Osteoblast (primary cell): ENCODE results near the gene TRPM1. TPM values are rescaled to one million over a fixed set of nuclear protein-coding genes. Genes with fewer than 3 reads are reported as not detected.

Experiments
- DNase-seq: peaks from one replicate; pipeline ENCODE4 v3.0.0; 2011; ENCODE audit warnings: low spot score, mixed read lengths; ENCODE audit not compliant: insufficient read length; ENCODE audit errors: missing footprints
- H2AFZ ChIP-seq: 2 replicates; pipeline ENCODE4 v1.6.0; 2011; ENCODE audit warnings: mild to moderate bottlenecking, low read length
- H3K27ac ChIP-seq: 2 replicates; pipeline ENCODE4 v1.5.1; 2011; ENCODE audit warnings: mild to moderate bottlenecking, low read depth, low read length, moderate library complexity
- H3K27me3 ChIP-seq: 2 replicates; pipeline ENCODE4 v1.6.0; 2012; ENCODE audit warnings: mild to moderate bottlenecking, control low read depth, inconsistent platforms, low read length, moderate library complexity; ENCODE audit not compliant: insufficient read depth
- H3K36me3 ChIP-seq: 2 replicates; pipeline ENCODE4 v1.5.1; 2011; ENCODE audit warnings: mild to moderate bottlenecking, low read length, control low read depth, moderate library complexity; ENCODE audit not compliant: insufficient read depth
- H3K4me1 ChIP-seq: 2 replicates; pipeline ENCODE4 v1.5.1; 2011; ENCODE audit warnings: mild to moderate bottlenecking, low read length, control low read depth, moderate library complexity; ENCODE audit not compliant: insufficient read depth
- H3K4me2 ChIP-seq: 2 replicates; pipeline ENCODE4 v1.6.0; 2011; ENCODE audit warnings: mild to moderate bottlenecking, low read length; ENCODE audit not compliant: insufficient read depth
- H3K4me3 ChIP-seq: fragments of 200-600 bp; sonication (generic); 3 replicates; pipeline ENCODE4 v1.5.1; 2012; ENCODE audit warnings: mild to moderate bottlenecking, low read length, inconsistent platforms; ENCODE audit not compliant: insufficient read depth
- H3K79me2 ChIP-seq: 2 replicates; pipeline ENCODE4 v1.6.0; 2012; ENCODE audit warnings: mild to moderate bottlenecking, low read length, control low read depth, inconsistent platforms; ENCODE audit not compliant: insufficient read depth
- H3K9me3 ChIP-seq: 2 replicates; pipeline ENCODE4 v1.5.1; 2011; ENCODE audit warnings: low read depth, low read length, control low read depth
- H4K20me1 ChIP-seq: 2 replicates; pipeline ENCODE4 v1.6.0; 2012; ENCODE audit warnings: mild to moderate bottlenecking, low read length, control low read depth; ENCODE audit not compliant: insufficient read depth
- total RNA-seq: library from RNA; depleted of rRNA; stranded (reverse); fragments of >200 nt; gene quantifications from 2 replicates; pipeline ENCODE4 v1.2.3, GENCODE V29; 2012
- TF ChIP-seq, protein P1 (sequence below): IDR thresholded peaks from 2 replicates; pipeline ENCODE4 v1.5.1; 2011; ENCODE audit warnings: mild to moderate bottlenecking, low read depth, low read length, moderate library complexity; ENCODE audit errors: extremely low read depth

The TRPM1 gene
- total RNA-seq, 1 donor = under 0.01 TPM

DNA sequence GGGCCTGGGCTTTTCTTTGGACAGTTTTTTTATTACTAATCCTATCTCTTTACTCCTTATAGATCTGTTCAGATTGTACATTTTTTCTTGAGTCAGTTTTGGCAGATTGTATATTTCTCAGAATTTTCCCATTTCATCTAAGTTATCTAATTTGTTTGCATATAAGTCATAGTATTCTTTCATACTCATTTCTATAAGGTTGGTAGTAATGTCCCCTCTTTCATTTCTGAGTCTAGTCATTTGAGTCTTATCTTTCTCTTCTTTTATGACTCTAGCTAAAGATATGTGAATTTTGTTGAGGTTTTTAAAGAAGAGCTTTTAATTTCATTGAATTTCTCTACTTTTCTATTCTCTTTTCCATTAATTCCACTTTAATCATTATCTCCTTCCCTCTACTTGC lies 27.2 kb downstream of the TRPM1 start:
- Histone ChIP-seq H3K36me3 (no peaks in the 10 kb centered on the region), H3K4me3 (no peak overlapping the region), H3K27me3 (peaks cover 11% of the 10 kb centered on the region), H3K9me3 (no peaks in the 10 kb centered on the region), H3K4me2 (no peak overlapping the region), H2AFZ (no peak overlapping the region), H3K27ac (no peak overlapping the region), H3K4me1 (peaks cover 7% of the 10 kb centered on the region), H4K20me1 (no peaks in the 10 kb centered on the region), H3K79me2 (no peaks in the 10 kb centered on the region)
- DNase-seq = no peak
- TF ChIP-seq, protein P1, sequence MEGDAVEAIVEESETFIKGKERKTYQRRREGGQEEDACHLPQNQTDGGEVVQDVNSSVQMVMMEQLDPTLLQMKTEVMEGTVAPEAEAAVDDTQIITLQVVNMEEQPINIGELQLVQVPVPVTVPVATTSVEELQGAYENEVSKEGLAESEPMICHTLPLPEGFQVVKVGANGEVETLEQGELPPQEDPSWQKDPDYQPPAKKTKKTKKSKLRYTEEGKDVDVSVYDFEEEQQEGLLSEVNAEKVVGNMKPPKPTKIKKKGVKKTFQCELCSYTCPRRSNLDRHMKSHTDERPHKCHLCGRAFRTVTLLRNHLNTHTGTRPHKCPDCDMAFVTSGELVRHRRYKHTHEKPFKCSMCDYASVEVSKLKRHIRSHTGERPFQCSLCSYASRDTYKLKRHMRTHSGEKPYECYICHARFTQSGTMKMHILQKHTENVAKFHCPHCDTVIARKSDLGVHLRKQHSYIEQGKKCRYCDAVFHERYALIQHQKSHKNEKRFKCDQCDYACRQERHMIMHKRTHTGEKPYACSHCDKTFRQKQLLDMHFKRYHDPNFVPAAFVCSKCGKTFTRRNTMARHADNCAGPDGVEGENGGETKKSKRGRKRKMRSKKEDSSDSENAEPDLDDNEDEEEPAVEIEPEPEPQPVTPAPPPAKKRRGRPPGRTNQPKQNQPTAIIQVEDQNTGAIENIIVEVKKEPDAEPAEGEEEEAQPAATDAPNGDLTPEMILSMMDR = no peak

DNA sequence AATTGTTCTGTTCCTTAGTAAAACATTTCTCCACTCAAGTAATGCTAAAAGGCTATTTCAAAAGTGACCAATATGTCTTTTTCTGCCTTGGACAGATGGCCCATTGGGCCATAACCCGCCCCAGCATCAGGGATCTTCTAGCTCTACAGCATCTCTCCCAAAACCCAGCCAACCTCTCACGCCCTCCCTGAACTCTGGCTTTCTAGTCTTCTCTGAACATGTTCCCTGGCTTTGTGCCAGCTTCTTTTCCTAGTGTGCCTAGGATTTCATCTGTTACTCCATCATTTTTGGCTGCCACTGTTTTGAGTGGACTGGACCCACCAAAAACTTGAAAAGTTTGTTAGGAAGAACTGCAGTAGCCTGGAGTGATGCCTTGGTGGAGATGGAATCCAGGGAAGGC lies 30.7 kb downstream of the TRPM1 start:
- no peak overlapping the region for H3K4me2 ChIP-seq
- no peak overlapping the region for H3K4me3 ChIP-seq
- H3K27ac ChIP-seq = no peak overlapping the region
- H3K27me3 ChIP-seq = no peaks in the 10 kb centered on the region
- no peak overlapping the region for H2AFZ ChIP-seq
- H3K4me1 ChIP-seq = peaks cover 13% of the 10 kb centered on the region
- no peaks in the 10 kb centered on the region for H3K79me2 ChIP-seq
- H3K36me3 ChIP-seq = no peaks in the 10 kb centered on the region
- TF ChIP-seq, protein P1 = no peak
- no peak for DNase-seq
- no peaks in the 10 kb centered on the region for H4K20me1 ChIP-seq
- no peaks in the 10 kb centered on the region for H3K9me3 ChIP-seq

DNA sequence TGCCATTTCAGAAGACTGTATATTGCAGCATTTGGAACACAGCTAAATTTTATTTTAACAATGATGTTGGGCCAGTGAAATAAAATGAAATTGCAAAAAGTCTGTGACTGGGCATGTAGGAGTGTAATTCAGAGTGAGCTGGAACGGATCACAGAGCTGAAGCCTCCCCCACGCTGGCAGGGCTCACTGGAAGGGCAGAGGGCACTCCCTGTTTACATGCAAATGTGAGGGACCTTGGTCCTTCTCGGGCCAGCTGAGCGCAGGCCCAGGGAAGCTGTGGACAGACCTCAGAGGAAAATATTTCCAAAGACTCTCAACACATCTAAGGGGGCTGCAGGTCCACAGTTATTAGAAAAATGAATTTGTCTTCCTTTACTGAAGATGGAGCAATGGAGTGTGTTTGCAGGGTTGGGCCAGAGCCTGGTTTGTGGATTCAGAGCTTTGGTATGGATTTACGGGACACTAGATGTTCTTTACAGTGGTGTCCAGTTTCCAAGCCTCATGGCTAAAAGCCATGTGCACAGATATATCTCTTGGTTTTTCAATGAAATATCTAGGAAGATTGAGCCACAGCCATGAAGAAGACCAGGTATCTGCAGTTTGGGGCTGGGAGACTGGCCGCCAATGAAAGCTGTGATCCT lies 32.0 kb downstream of the TRPM1 start:
- peak overlapping the region; percentile 51 for H3K4me2 ChIP-seq
- H3K4me1 ChIP-seq = peaks cover 13% of the 10 kb centered on the region
- no peaks in the 10 kb centered on the region for H3K36me3 ChIP-seq
- no peak for DNase-seq
- no peaks in the 10 kb centered on the region for H4K20me1 ChIP-seq
- H3K79me2 ChIP-seq = no peaks in the 10 kb centered on the region
- H3K4me3 ChIP-seq = peak overlapping the region; percentile 29
- TF ChIP-seq, protein P1 = no peak
- no peaks in the 10 kb centered on the region for H3K9me3 ChIP-seq
- no peak overlapping the region for H3K27ac ChIP-seq
- H2AFZ ChIP-seq = peak overlapping the region; percentile 67
- H3K27me3 ChIP-seq = no peaks in the 10 kb centered on the region

DNA sequence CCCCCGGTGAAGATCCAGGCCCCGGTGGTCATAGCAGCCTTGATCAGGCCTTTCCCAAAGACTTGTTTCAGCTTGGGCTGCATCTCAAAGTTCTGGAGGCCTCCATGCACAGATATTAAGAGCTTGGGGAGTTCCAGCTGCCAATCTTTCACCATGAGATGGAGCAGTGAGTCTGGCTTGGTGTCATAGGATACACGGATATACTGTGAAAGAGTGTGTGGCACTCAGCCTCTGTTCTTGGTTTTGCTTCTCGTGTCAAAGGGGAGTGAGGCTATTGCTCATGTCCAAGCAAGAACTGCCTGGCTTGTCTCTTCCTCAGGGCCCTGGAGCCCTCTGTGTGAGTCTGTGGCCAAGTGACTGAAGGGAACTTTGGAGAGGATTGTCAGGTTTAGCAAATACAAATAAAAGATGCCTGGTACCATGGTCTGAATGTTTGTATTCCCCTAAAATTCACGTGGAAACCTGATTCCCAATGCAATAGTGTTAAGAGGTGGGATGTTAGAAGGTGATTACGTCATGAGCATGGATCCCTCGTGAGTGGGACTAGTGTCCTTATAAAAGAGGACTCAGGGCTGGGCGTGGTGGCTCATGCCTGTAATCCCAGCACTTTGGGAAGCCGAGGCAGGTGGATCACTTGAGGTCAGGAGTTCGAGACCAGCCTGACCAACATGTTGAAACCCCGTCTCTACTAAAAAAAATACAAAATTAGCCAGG lies 33.5 kb downstream of the TRPM1 start:
- H3K79me2 ChIP-seq = no peaks in the 10 kb centered on the region
- TF ChIP-seq, protein P1 = no peak
- H3K4me1 ChIP-seq = peaks cover 13% of the 10 kb centered on the region
- H3K27ac ChIP-seq = no peak overlapping the region
- no peak overlapping the region for H3K4me3 ChIP-seq
- peak overlapping the region; percentile 14 for H2AFZ ChIP-seq
- no peak overlapping the region for H3K4me2 ChIP-seq
- H3K36me3 ChIP-seq = no peaks in the 10 kb centered on the region
- no peaks in the 10 kb centered on the region for H4K20me1 ChIP-seq
- no peak for DNase-seq
- H3K27me3 ChIP-seq = no peaks in the 10 kb centered on the region
- no peaks in the 10 kb centered on the region for H3K9me3 ChIP-seq
